Measurements from ENCODE around the gene IMMP1L.

- TF ChIP-seq POLR2A (IDR thresholded peaks at IDR 0.05; ENCODE audit: low read depth, low read length) (peak; percentile 85), POLR2AphosphoS5 (IDR thresholded peaks at IDR 0.05; ENCODE audit: low read depth, low read length) (peak; percentile 73), TAF1 (IDR thresholded peaks at IDR 0.05; ENCODE audit: low read depth, low read length) (peak; percentile 90)
Observed at GRCh38 chr11:31509429-31510345, at the start of gene IMMP1L, which contains the start of gene ELP4.

Measured in GM12891 (cell line).